ENCODE measurements around the gene VDAC2. TPM values are rescaled to one million over a fixed set of nuclear protein-coding genes. Genes with fewer than 3 reads are reported as not detected.

VDAC2 gene
- total RNA-seq, 1 experiment from 2014 or later = 328 TPM

DNA sequence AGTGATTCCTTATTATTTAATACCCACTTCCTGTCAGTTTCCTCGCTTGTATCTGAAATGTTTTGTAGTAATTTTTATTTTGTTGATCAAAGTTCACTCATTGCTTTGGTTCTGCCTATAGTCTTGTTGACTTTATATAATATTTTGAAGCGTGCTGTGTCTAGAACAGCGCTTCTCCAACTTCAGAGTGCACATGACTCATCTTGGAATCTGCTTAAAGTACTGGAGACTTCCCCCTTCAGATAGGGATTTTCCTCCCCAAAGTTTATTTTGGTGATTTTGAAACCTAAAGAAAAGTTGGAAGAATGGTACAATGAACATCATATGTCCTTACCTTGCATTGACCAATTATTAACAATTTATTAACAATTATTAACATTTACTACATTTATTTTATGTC lies 19.4 kb downstream of the VDAC2 start:
- TF ChIP-seq, protein P1, sequence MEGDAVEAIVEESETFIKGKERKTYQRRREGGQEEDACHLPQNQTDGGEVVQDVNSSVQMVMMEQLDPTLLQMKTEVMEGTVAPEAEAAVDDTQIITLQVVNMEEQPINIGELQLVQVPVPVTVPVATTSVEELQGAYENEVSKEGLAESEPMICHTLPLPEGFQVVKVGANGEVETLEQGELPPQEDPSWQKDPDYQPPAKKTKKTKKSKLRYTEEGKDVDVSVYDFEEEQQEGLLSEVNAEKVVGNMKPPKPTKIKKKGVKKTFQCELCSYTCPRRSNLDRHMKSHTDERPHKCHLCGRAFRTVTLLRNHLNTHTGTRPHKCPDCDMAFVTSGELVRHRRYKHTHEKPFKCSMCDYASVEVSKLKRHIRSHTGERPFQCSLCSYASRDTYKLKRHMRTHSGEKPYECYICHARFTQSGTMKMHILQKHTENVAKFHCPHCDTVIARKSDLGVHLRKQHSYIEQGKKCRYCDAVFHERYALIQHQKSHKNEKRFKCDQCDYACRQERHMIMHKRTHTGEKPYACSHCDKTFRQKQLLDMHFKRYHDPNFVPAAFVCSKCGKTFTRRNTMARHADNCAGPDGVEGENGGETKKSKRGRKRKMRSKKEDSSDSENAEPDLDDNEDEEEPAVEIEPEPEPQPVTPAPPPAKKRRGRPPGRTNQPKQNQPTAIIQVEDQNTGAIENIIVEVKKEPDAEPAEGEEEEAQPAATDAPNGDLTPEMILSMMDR (conservative IDR thresholded peaks at IDR 0.05; ENCODE audit: low read depth, low read length) = no peak
- TF ChIP-seq EZH2 (IDR thresholded peaks at IDR 0.05; ENCODE audit: borderline replicate concordance, low read depth, low read length, poor library complexity, severe bottlenecking) = no peak
- no peak overlapping the region for H3K4me3 ChIP-seq (ENCODE audit: low read depth, low read length, poor library complexity, severe bottlenecking)
- BruUV-seq (replicated peaks) = no TSS peak
- no peaks in the 10 kb centered on the region for H3K27me3 ChIP-seq (replicated peaks; ENCODE audit: insufficient read depth, low read depth, low read length, poor library complexity)
- peaks cover 2% of the 10 kb centered on the region for H3K4me1 ChIP-seq (ENCODE audit: insufficient read depth, low read length, poor library complexity, severe bottlenecking)
- no peak overlapping the region for H3K27ac ChIP-seq (ENCODE audit: low read depth, low read length, poor library complexity, severe bottlenecking)
- no peaks in the 10 kb centered on the region for H3K9me3 ChIP-seq (ENCODE audit: low read depth, low read length, poor library complexity, severe bottlenecking)
- peaks cover 64% of the 10 kb centered on the region for H3K36me3 ChIP-seq (ENCODE audit: insufficient read depth, low read length, poor library complexity, severe bottlenecking)
- intact Hi-C loops (cut with micrococcal nuclease; ENCODE audit: unreplicated experiment) = loop anchor here (5.0 to 10.0 kb wide), 4 partner anchors 115 to 1105 kb away; partner anchors contain the start of genes KAT6B and SAMD8
- ChIA-PET POLR2A (ENCODE audit: low non-redundant PET) (no interaction called here), CTCF (interaction anchor here (1.1 kb wide), 2 partner anchors 19 to 42 kb away, joined by 8 to 10 read pairs; partner anchors contain the start of gene VDAC2)
- DNase-seq (ENCODE audit: low spot score) = no peak

DNA sequence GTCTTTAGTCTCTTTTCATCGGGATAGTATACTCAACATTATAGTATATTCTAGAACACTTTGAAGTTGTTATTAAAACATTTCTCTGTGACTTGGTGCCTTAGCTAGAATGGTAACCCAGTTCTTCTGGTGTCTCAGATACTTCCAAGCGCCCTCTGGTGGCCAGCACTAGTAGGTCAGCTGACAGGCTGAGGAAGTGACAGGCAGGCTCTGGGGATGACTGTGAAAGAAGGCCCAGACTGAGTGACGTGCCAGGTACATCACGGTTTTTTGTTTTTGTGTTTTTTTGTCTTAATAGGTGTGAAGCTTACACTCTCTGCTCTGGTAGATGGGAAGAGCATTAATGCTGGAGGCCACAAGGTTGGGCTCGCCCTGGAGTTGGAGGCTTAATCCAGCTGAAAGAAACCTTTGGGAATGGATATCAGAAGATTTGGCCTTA lies 20.0 kb downstream of the VDAC2 start:
- no peaks in the 10 kb centered on the region for H3K27me3 ChIP-seq (replicated peaks; ENCODE audit: insufficient read depth, low read depth, low read length, poor library complexity)
- peaks cover 6% of the 10 kb centered on the region for H3K4me1 ChIP-seq (ENCODE audit: insufficient read depth, low read length, poor library complexity, severe bottlenecking)
- no peak overlapping the region for H3K27ac ChIP-seq (ENCODE audit: low read depth, low read length, poor library complexity, severe bottlenecking)
- intact Hi-C loops (cut with micrococcal nuclease; ENCODE audit: unreplicated experiment) = loop anchor here (5.0 to 10.0 kb wide), 4 partner anchors 116 to 1106 kb away; partner anchors contain the start of genes KAT6B and SAMD8
- ChIA-PET CTCF (interaction anchor here (1.1 kb wide), 2 partner anchors 20 to 43 kb away, joined by 8 to 10 read pairs; partner anchors contain the start of gene VDAC2), POLR2A (ENCODE audit: low non-redundant PET) (no interaction called here)
- no peak for TF ChIP-seq EZH2 (IDR thresholded peaks at IDR 0.05; ENCODE audit: borderline replicate concordance, low read depth, low read length, poor library complexity, severe bottlenecking)
- TF ChIP-seq, protein P1 (conservative IDR thresholded peaks at IDR 0.05; ENCODE audit: low read depth, low read length) = peak; percentile 97
- peaks cover 58% of the 10 kb centered on the region for H3K36me3 ChIP-seq (ENCODE audit: insufficient read depth, low read length, poor library complexity, severe bottlenecking)
- BruUV-seq (replicated peaks) = no TSS peak
- no peaks in the 10 kb centered on the region for H3K9me3 ChIP-seq (ENCODE audit: low read depth, low read length, poor library complexity, severe bottlenecking)
- peak; percentile 89 for DNase-seq (ENCODE audit: low spot score)
- H3K4me3 ChIP-seq (ENCODE audit: low read depth, low read length, poor library complexity, severe bottlenecking) = no peak overlapping the region

DNA sequence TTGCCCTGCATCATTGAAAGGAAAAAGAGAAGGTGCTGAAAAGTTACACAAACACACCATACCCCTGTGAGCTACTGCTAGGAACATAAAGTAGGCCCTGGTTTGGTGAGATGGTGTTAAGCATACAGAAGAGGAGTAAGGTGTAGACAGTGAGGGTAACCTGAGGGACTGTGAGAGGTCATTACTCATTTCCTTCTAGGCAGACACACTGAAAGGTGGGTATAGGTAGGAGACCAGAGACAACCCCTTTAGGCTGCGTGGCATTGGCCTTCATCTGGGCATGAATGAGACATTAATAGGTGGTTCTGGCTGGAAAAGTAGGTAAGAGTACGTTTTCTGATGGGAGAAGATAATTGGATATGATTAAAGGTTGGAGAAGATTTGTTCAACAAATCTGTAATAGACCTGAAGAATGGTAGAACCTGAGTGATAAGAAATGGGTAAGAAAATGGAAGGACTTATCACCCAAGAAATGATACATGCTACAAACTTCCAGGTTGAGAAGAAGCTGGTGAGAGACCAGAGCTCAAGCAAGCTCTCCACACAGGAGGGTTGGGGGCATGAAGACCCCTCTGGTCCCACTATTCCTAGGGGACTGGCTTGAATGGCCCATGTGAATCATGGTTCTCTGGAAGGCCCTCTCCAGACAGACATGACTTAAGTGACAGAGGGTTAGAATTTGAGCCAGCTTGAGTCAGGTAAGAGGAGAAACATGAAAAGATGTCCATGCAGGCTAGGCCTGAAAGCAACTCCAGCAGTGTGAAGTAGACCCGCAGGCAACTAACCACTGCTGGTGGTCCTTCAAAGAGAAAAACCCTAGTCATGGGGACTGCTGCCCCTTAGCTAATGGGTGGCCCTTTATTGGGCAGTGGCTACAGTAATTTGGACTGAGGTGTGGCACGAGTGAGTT lies 21.3 kb downstream of the VDAC2 start:
- peaks cover 9% of the 10 kb centered on the region for H3K4me1 ChIP-seq (ENCODE audit: insufficient read depth, low read length, poor library complexity, severe bottlenecking)
- no peaks in the 10 kb centered on the region for H3K9me3 ChIP-seq (ENCODE audit: low read depth, low read length, poor library complexity, severe bottlenecking)
- no peak for DNase-seq (ENCODE audit: low spot score)
- no TSS peak for BruUV-seq (replicated peaks)
- no peak overlapping the region for H3K27ac ChIP-seq (ENCODE audit: low read depth, low read length, poor library complexity, severe bottlenecking)
- CTCF ChIA-PET = no interaction called here
- no peak overlapping the region for H3K4me3 ChIP-seq (ENCODE audit: low read depth, low read length, poor library complexity, severe bottlenecking)
- POLR2A ChIA-PET (ENCODE audit: low non-redundant PET) = no interaction called here
- TF ChIP-seq EZH2 (IDR thresholded peaks at IDR 0.05; ENCODE audit: borderline replicate concordance, low read depth, low read length, poor library complexity, severe bottlenecking) = no peak
- TF ChIP-seq, protein P1 (conservative IDR thresholded peaks at IDR 0.05; ENCODE audit: low read depth, low read length) = no peak
- intact Hi-C loops (cut with micrococcal nuclease; ENCODE audit: unreplicated experiment) = loop anchor here (5.0 to 10.0 kb wide), 4 partner anchors 117 to 1107 kb away; partner anchors contain the start of genes KAT6B and SAMD8
- peaks cover 45% of the 10 kb centered on the region for H3K36me3 ChIP-seq (ENCODE audit: insufficient read depth, low read length, poor library complexity, severe bottlenecking)
- no peaks in the 10 kb centered on the region for H3K27me3 ChIP-seq (replicated peaks; ENCODE audit: insufficient read depth, low read depth, low read length, poor library complexity)
